ENCODE results near the gene DMRTC1B. TPM values are rescaled to one million over a fixed set of nuclear protein-coding genes. Genes with fewer than 3 reads are reported as not detected.
A peak's percentile ranks its signal among the peaks of the same experiment; 100 is the strongest.
"Not testable (repeated sequence)": the region's sequence is repeated elsewhere in the genome, so short reads cannot be mapped to it uniquely, and the experiment has no call there.

Gene DMRTC1B
- polyA plus RNA-seq, 2 of the 4 experiments (the other 2 are of a cell fraction) = 0.10 TPM; not detected in 1

GRCh38 chrX:72745546-72745945 lies 31.1 kb upstream of the DMRTC1B start:
- POLR2A ChIA-PET; H3K9me3 ChIP-seq; FAIRE-seq; CTCF ChIA-PET; H3K4me3 ChIP-seq; H3K4me1 ChIP-seq; DNase-seq (ENCODE audit: low read depth in 1 of 2, low spot score in 1 of 2); H3K4me2 ChIP-seq; H3K27ac ChIP-seq: not testable (repeated sequence)
- WGBS (ENCODE audit: missing lambda C conversion rate) = no CpG with 5 or more reads among the region's 7 CpGs
- ATAC-seq = peak; percentile 68 to 73

- H3K4me1 ChIP-seq; H3K4me3 ChIP-seq; FAIRE-seq; H3K9me3 ChIP-seq; H3K27ac ChIP-seq; CTCF ChIA-PET; DNase-seq (ENCODE audit: low read depth in 1 of 2, low spot score in 1 of 2); POLR2A ChIA-PET; ATAC-seq; H3K4me2 ChIP-seq: not testable (repeated sequence)
- WGBS (ENCODE audit: missing lambda C conversion rate) = no CpG with 5 or more reads among the region's 3 CpGs
Measured at GRCh38 chrX:72748545-72748944, 28.1 kb upstream of the DMRTC1B start.

- FAIRE-seq; ATAC-seq; H3K4me2 ChIP-seq; H3K27ac ChIP-seq; POLR2A ChIA-PET; H3K4me1 ChIP-seq; DNase-seq (ENCODE audit: low read depth in 1 of 2, low spot score in 1 of 2); H3K4me3 ChIP-seq; CTCF ChIA-PET; H3K9me3 ChIP-seq: not testable (repeated sequence)
- no CpG with 5 or more reads among the region's 9 CpGs for WGBS (ENCODE audit: missing lambda C conversion rate)
Measured at GRCh38 chrX:72760454-72760853, 16.2 kb upstream of the DMRTC1B start.

DNA sequence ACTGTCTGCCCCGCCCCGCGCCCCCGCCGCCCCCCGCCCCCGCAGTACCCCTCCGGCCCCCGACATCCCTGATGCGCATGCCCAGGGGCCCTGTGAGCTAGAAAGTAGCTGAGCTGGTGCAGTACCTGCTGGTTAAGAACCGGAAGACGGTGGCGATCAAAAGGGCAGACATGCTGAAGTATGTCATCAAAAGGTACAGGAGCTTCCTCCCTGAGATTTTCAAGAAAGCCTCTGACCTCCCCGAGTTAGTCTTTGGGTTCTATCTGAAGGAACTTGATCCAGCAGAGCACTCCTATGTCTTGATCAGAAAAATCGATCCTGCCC lies 739 bp downstream of the DMRTC1B start:
- POLR2A ChIA-PET; H3K4me3 ChIP-seq; FAIRE-seq; H3K4me2 ChIP-seq; H3K27ac ChIP-seq; H3K4me1 ChIP-seq; H3K9me3 ChIP-seq; CTCF ChIA-PET; DNase-seq (ENCODE audit: low read depth in 1 of 2, low spot score in 1 of 2): not testable (repeated sequence)
- no CpG with 5 or more reads among the region's 15 CpGs for WGBS (ENCODE audit: missing lambda C conversion rate)
- ATAC-seq = peak; percentile 77 to 82

GRCh38 chrX:72778146-72778545 lies 1.5 kb downstream of the DMRTC1B start:
- ATAC-seq; FAIRE-seq; DNase-seq (ENCODE audit: low read depth in 1 of 2, low spot score in 1 of 2); H3K9me3 ChIP-seq; H3K27ac ChIP-seq; H3K4me2 ChIP-seq; H3K4me1 ChIP-seq; H3K4me3 ChIP-seq; CTCF ChIA-PET; POLR2A ChIA-PET: not testable (repeated sequence)
- WGBS (ENCODE audit: missing lambda C conversion rate) = no CpG with 5 or more reads among the region's 6 CpGs

DNA sequence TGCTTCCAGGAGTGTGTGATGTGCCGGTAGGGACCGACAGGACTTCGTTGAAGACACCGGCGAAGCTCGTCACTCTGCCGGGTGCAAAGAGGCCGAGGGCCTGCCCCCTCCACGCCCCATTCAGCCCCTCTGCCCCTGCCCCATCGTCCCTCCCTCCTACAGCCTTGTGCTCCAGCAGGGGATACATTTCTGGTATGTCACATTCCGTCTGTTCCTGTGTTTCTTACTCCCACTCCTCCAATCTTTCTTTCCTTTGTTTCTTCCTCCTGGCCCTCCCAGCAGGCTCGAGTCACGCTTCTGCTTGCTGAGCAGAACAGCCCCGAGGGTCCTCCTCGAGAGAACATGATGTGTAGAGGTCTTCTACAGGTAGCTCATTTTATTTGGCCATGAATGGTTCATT lies 5.9 kb downstream of the DMRTC1B start, which contains the start of gene FAM236B:
Gene FAM236B (minus strand): TSS at position 101 of the 400 bp plus-strand sequence. CDS start 100 bp downstream, at position 1.
- ATAC-seq; FAIRE-seq; CTCF ChIA-PET; H3K4me1 ChIP-seq; H3K27ac ChIP-seq; POLR2A ChIA-PET; H3K4me2 ChIP-seq; DNase-seq (ENCODE audit: low read depth in 1 of 2, low spot score in 1 of 2); H3K4me3 ChIP-seq; H3K9me3 ChIP-seq: not testable (repeated sequence)
- no CpG with 5 or more reads among the region's 15 CpGs for WGBS (ENCODE audit: missing lambda C conversion rate)

- H3K27ac ChIP-seq; FAIRE-seq; ATAC-seq; H3K4me1 ChIP-seq; DNase-seq (ENCODE audit: low read depth in 1 of 2, low spot score in 1 of 2); H3K9me3 ChIP-seq; H3K4me2 ChIP-seq; CTCF ChIA-PET; POLR2A ChIA-PET; H3K4me3 ChIP-seq: not testable (repeated sequence)
- WGBS (ENCODE audit: missing lambda C conversion rate) = no CpG with 5 or more reads among the region's 8 CpGs
Measured at GRCh38 chrX:72783365-72783936, 6.8 kb downstream of the DMRTC1B start.

- H3K4me2 ChIP-seq; H3K4me3 ChIP-seq; H3K27ac ChIP-seq; H3K9me3 ChIP-seq; POLR2A ChIA-PET; CTCF ChIA-PET; H3K4me1 ChIP-seq; FAIRE-seq; DNase-seq (ENCODE audit: low read depth in 1 of 2, low spot score in 1 of 2): not testable (repeated sequence)
- WGBS (ENCODE audit: missing lambda C conversion rate) = no CpG with 5 or more reads among the region's 6 CpGs
- peak; percentile 75 to 87 for ATAC-seq
Measured at GRCh38 chrX:72783964-72784363, 7.3 kb downstream of the DMRTC1B start.

DNA sequence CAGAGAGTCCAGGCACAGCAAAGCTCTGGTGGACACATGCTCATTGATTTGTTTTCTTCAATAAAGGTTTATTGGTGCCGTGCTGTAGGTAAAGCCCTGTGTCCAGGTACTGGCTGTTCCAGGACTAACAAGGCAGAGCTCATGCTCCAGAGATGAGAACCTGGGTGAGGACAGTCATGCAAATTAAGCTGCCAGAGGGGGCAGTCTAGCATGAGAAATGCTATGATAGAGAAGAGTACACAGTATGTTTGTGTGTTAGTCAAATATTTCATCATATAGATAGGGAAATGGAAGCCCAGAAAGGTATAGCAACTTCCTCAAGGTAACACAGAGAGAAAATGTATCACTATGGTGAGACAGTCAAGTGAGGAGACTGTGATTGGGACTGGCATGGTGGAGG lies 11.5 kb downstream of the DMRTC1B start:
- H3K4me1 ChIP-seq; H3K4me2 ChIP-seq; H3K4me3 ChIP-seq; H3K27ac ChIP-seq; CTCF ChIA-PET; DNase-seq (ENCODE audit: low read depth in 1 of 2, low spot score in 1 of 2); POLR2A ChIA-PET; FAIRE-seq; H3K9me3 ChIP-seq: not testable (repeated sequence)
- no CpG with 5 or more reads among the region's 1 CpG for WGBS (ENCODE audit: missing lambda C conversion rate)
- ATAC-seq = peak; percentile 51 to 73; a peak in 4 of 6 replicates

GRCh38 chrX:72790390-72790789 lies 13.7 kb downstream of the DMRTC1B start:
- FAIRE-seq; H3K4me1 ChIP-seq; H3K27ac ChIP-seq; ATAC-seq; H3K4me2 ChIP-seq; H3K9me3 ChIP-seq; CTCF ChIA-PET; H3K4me3 ChIP-seq; POLR2A ChIA-PET; DNase-seq (ENCODE audit: low read depth in 1 of 2, low spot score in 1 of 2): not testable (repeated sequence)
- WGBS (ENCODE audit: missing lambda C conversion rate) = no CpG with 5 or more reads among the region's 3 CpGs

GRCh38 chrX:72808110-72808509 lies 31.4 kb downstream of the DMRTC1B start, which contains the start of gene FAM236D:
FAM236D (minus strand) TSS chrX:72808210; CDS start chrX:72808110, 100 bp downstream.
- H3K4me3 ChIP-seq; H3K9me3 ChIP-seq; ATAC-seq; H3K4me2 ChIP-seq; POLR2A ChIA-PET; CTCF ChIA-PET; H3K27ac ChIP-seq; H3K4me1 ChIP-seq; DNase-seq (ENCODE audit: low read depth in 1 of 2, low spot score in 1 of 2): not testable (repeated sequence)
- peak; percentile 88 for FAIRE-seq
- no CpG with 5 or more reads among the region's 13 CpGs for WGBS (ENCODE audit: missing lambda C conversion rate)

DNA sequence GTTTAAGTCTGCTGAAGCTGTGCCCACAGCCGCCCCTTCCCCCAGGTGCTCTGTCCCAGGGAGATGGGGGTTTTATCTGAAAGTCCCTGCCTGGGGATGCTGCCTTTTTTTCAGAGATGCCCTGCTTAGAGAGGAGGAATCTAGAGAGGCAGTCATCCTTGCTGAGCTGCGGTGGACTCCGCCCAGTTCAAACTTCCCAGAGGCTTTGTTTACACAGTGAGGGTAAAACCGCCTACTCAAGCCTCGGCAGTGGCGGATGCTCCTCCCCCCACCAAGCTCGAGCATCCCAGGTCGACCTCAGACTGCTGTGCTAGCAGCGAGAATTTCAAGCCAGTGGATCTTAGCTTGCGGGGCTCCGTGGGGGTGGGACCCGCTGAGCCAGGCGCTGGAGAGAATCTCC lies 54.0 kb downstream of the DMRTC1B start:
- H3K4me1 ChIP-seq; ATAC-seq; H3K9me3 ChIP-seq; DNase-seq (ENCODE audit: low read depth in 1 of 2, low spot score in 1 of 2); POLR2A ChIA-PET; H3K4me2 ChIP-seq; H3K4me3 ChIP-seq; H3K27ac ChIP-seq; CTCF ChIA-PET; FAIRE-seq: not testable (repeated sequence)
- WGBS (ENCODE audit: missing lambda C conversion rate) = no CpG with 5 or more reads among the region's 13 CpGs
